AG10803 (cell line): Measurements from ENCODE around the gene MAP10.
A peak's percentile ranks its signal among the peaks of the same experiment; 100 is the strongest.

Experiments used
- DNase-seq: peaks from one replicate; pipeline ENCODE4 v3.0.0; 2010; ENCODE audit warnings: low read depth
- H3K4me3 ChIP-seq: 2 replicates; pipeline ENCODE4 v1.5.1; 2011; ENCODE audit warnings: mild to moderate bottlenecking, low read length, control low read depth
- TF ChIP-seq, protein P1 (sequence below): conservative IDR thresholded peaks from 2 replicates; pipeline ENCODE4 v1.5.1; 2011; ENCODE audit warnings: mild to moderate bottlenecking, low read length, control low read depth, inconsistent platforms

The MAP10 gene

DNA sequence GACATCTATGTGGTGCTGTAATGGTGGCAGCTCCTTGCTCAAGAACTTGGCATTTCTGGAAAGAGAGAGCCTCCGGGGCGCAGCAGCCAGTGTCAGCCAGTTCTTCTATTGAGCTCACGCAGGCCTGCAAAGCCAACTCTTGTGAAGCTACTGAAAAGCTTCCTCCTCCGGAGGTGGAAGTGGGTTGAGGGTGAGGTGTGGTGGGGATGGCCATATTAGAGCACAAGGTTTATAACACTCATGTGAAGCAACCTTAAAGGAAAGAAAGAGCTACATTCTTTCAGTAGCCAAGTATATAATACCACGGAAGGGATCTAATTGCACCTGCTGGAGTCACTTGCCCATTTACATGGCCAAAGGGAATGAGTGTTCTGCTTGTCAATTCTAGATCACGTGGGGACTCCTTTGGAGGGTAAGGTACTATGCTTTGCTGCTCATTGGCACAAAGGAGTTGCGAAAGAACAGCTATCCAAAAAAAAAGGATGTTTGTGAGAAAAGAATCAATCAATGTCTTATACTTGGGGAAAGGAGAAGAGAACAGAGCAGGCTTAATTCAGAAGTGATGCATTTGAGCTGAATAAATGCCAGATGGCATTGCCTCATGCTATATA, 18.3 kb upstream of the MAP10 start:
- DNase-seq = no peak
- H3K4me3 ChIP-seq = no peak overlapping the region
- TF ChIP-seq, protein P1, sequence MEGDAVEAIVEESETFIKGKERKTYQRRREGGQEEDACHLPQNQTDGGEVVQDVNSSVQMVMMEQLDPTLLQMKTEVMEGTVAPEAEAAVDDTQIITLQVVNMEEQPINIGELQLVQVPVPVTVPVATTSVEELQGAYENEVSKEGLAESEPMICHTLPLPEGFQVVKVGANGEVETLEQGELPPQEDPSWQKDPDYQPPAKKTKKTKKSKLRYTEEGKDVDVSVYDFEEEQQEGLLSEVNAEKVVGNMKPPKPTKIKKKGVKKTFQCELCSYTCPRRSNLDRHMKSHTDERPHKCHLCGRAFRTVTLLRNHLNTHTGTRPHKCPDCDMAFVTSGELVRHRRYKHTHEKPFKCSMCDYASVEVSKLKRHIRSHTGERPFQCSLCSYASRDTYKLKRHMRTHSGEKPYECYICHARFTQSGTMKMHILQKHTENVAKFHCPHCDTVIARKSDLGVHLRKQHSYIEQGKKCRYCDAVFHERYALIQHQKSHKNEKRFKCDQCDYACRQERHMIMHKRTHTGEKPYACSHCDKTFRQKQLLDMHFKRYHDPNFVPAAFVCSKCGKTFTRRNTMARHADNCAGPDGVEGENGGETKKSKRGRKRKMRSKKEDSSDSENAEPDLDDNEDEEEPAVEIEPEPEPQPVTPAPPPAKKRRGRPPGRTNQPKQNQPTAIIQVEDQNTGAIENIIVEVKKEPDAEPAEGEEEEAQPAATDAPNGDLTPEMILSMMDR = no peak

DNA sequence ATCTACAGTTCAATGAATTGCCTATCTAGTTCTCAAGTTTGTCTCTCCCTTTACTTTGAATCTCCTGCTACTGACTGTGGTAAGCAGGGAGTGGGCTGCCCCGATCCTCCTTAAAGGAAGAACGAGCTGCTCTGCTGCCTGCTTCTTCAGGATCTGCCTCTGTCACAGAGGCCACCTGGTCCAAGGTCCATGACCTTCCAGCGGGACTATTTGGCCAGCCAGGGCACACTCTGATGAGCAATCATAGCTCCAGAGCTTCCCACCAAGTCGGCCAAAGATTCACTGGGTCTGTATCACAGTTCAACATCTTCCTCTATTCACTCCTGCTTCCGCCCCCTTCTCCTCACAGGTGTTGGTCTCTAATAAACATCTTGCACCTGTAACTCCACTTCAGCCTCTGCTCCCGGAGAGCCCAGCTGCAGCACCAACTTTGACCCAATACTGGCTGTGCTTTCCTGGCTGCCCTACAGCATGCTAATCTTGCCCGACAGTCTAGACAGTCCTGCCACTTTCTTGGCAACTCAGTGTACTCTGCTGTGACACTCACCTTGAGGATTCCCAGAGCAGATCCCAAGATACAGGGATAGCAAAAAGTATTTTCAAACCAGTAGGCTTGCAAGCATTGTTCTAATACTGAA, 16.9 kb upstream of the MAP10 start:
- TF ChIP-seq, protein P1 = no peak
- DNase-seq = no peak
- H3K4me3 ChIP-seq = no peak overlapping the region

DNA sequence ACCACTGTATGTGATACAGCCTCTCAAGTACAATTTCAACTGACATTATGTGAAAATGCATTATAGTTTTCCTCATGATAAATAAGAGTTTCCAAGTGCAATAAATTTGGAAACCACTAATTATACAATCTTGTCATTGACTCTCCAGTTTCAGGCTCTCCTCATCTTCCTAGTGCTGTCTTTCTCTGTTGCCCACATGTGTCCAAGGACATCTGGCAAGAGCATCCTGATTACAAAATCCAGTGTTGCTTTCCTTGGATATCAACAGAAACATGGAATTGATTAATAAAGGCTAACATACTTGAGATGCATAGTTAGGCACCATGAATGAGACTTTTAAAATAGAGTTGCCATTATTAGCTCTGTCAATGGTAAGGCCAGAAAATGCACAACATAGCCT, 15.6 kb upstream of the MAP10 start:
- TF ChIP-seq, protein P1 = no peak
- H3K4me3 ChIP-seq = no peak overlapping the region
- peak; percentile 90 for DNase-seq

DNA sequence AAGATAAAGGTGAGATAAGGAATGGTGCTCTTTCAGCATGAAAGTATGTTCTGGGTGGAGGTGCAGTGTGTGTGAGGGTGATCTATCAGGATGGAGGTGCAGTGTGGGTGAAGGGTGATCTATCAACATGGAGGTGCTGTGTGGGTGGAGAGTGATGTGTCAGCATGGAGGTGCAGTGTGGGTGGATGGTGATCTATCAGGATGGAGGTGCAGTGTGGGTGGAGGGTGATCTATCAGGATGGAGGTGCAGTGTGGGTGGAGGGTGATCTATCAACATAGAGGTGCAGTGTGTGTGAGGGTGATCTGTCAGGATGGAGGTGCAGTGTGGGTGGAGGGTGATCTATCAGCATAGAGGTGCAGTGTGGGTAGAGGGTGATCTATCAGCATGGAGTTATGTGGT, 12.3 kb upstream of the MAP10 start:
- TF ChIP-seq, protein P1 = no peak
- no peak for DNase-seq

DNA sequence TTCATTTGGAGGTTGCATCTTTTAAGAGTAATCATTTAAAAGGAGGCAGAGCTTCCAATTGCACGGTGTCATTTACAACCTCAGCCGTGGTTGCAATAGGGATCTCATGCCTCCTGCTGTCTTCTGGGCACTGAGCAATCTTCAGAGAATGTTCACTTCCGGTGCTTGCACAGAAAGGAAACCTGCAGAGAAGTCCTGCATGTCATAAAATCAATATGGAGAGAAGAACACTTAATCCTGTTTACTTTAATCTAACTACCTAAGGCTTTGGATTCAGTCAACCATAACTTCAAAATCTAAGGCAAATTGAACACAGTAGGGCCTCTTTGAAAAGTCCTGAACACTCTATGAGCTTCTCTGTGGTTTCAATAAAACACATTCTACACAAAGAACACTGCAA, 11.3 kb upstream of the MAP10 start:
- no peak overlapping the region for H3K4me3 ChIP-seq
- DNase-seq = peak; percentile 70
- TF ChIP-seq, protein P1 = peak; percentile 47

More for the DNA sequence above, 12.3 kb upstream of the MAP10 start:
- no peak overlapping the region for H3K4me3 ChIP-seq

DNA sequence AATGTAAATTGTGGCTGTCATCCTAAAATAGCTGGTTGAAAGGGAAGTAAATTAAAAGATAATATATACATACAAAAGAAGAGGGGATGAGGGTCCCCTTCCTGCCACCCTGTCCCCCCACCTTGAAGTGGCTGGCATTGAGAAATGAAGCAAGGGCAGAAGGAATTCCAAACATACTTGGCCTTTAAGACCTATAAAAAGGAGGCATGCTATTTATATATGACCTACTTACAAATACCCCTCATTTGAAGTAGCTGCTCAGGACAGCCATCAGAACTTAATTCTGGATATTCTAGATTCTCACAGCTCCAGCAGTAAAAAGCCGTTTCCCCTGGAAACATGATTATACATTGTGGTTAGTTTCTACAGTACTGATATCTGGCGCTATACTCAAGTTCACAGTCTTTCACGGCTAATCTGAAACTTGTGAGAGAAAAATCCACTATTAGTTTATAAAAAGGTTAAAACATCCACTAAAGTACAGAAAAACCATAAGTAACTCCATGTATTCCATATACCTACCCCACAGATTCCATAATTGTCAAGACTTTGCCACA, 9.6 kb upstream of the MAP10 start:
- TF ChIP-seq, protein P1 = no peak
- H3K4me3 ChIP-seq = no peak overlapping the region
- DNase-seq = no peak
